ENCODE data around the gene RNF125. TPM values are rescaled to one million over a fixed set of nuclear protein-coding genes. Genes with fewer than 3 reads are reported as not detected.

Gene RNF125
- total and polyA plus RNA-seq, 9 of the 15 experiments (the other 6 are each of a cell fraction or from before 2014, with no cell fraction given): 0.01 to 0.29 (median 0.07) TPM; not detected in 1

DNA sequence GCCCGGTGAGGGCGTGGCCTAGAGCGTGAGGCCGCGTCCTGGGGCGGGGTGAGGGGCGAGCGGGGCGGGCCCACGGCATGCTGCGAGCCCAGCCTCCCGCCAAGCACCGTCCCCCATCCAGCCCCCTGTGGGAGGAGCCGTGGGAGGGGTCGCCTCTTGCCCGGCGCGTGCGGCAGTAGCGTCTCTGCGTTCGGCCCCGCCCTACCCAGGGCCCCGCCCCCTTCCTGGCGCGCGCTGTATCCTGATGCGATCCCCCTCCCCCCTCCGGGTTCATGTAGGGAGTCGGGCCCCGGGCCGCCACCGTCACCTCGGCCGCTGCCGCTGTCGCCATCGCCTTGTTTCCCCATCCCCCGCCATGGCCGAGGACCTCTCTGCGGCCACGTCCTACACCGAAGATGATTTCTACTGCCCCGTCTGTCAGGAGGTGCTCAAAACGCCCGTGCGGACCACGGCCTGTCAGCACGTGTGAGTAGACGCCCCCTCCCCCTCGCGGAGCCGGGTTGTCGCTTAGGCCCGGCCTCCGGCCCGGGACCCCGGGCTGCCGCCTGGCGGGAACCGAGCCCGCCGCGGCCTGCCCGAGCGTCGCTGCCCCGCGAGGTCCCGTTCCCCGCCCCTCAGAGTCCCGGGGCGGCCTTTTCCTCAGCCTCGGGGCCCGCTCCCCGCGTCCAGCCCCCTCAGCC, 73.9 kb downstream of the RNF125 start:
- H3K4me1 ChIP-seq (replicated peaks in 1 of 2; ENCODE audit: control insufficient read depth in 2 of 2, insufficient read depth in 2 of 2, low read length in 2 of 2): peaks cover 28 to 31% of the 10 kb centered on the region in 2 experiments; a peak in 4 of 5 replicates
- no peaks in the 10 kb centered on the region for H3K9me1 ChIP-seq (ENCODE audit: control insufficient read depth, insufficient read depth, low read length)
- peak overlapping the region; percentile 77 for H3K4me2 ChIP-seq (ENCODE audit: insufficient read depth, low read length)
- peaks cover 51% of the 10 kb centered on the region for H3K79me2 ChIP-seq (ENCODE audit: control insufficient read depth, insufficient read depth, low read length)
- in situ Hi-C loops (cut with MboI): no loop called here
- H3K27ac ChIP-seq (ENCODE audit: extremely low read depth, low read depth, low read length): peak overlapping the region; percentile 98
- no peaks in the 10 kb centered on the region for H3K27me3 ChIP-seq (ENCODE audit: control insufficient read depth in 2 of 2, insufficient read depth in 2 of 2, low read length in 2 of 2)
- intact Hi-C loops (cut with micrococcal nuclease): loop anchor here (2.0 to 10.0 kb wide), 3 partner anchors 74 to 988 kb away; partner anchors contain the start of genes DSC2, RNF125 and TRAPPC8
- peaks cover 33% of the 10 kb centered on the region for H3K36me3 ChIP-seq (ENCODE audit: control insufficient read depth, insufficient read depth, low read length)
- peaks cover 4% of the 10 kb centered on the region for H4K20me1 ChIP-seq (replicated peaks; ENCODE audit: control insufficient read depth, insufficient read depth, low read length)
- peak; percentile 87 for FAIRE-seq
- peak overlapping the region; percentile 82 for H2AFZ ChIP-seq (ENCODE audit: low read depth, low read length)
- DNase-seq (ENCODE audit: extremely low read depth in 1 of 4, low spot score in 3 of 4): peak; percentile 98 to 99 (median 99)
- H3K4me3 ChIP-seq: peak overlapping the region; percentile 77
- CTCF ChIA-PET (ENCODE audit: low intra/inter-chr PET ratio): no interaction called here
- ATAC-seq: peak; percentile 93
- H3K9me3 ChIP-seq (replicated peaks; ENCODE audit: control insufficient read depth, insufficient read depth, low read depth, low read length): no peaks in the 10 kb centered on the region
- H3K9ac ChIP-seq (ENCODE audit: insufficient read depth in 1 of 2, low read depth in 2 of 2, low read length in 2 of 2): peak overlapping the region; percentile 91 to 98
- POLR2A ChIA-PET: interaction anchor here (0.6 to 2.1 kb wide), 11 partner anchors 9 to 431 kb away, joined by 3 to 6 read pairs (median 3); no protein-coding TSS in a partner anchor
- no TSS peak for BruUV-seq (replicated peaks)
- WGBS (ENCODE audit: insufficient coverage, low coverage, missing lambda C conversion rate): under 1% methylated on average over 36 of the region's 77 CpGs
- TF ChIP-seq XRCC5 (IDR thresholded peaks at IDR 0.05; ENCODE audit: low read depth, low read length) (no peak), CBX5 (IDR thresholded peaks at IDR 0.05; ENCODE audit: borderline replicate concordance, low read depth) (no peak), ZNF217 (CRISPR knock-in tag; IDR thresholded peaks at IDR 0.05) (no peak), ZNF311 (CRISPR knock-in tag; IDR thresholded peaks at IDR 0.05) (no peak), PHB2 (IDR thresholded peaks at IDR 0.05; ENCODE audit: low read depth) (no peak), ZNF584 (CRISPR knock-in tag; IDR thresholded peaks at IDR 0.05; ENCODE audit: low read depth) (no peak), ZEB2 (IDR thresholded peaks at IDR 0.05) (no peak), BCOR (IDR thresholded peaks at IDR 0.05) (no peak; the same call in 1 of the 2 replicates), CBFA2T2 (conservative IDR thresholded peaks at IDR 0.05) (no peak), CEBPB (tag; IDR thresholded peaks at IDR 0.05) (no peak), ZNF124 (CRISPR knock-in tag; IDR thresholded peaks at IDR 0.05) (no peak), RCOR1 (IDR thresholded peaks at IDR 0.05; ENCODE audit: borderline replicate concordance in 1 of 2, low read depth in 2 of 2, low read length in 2 of 2) (0 out of 4 replicates have a peak, but pooled peaks of 1 of the 2 experiments have one; percentile 11), JUNB (CRISPR knock-in tag; conservative IDR thresholded peaks at IDR 0.05) (no peak), CAMTA2 (CRISPR knock-in tag; conservative IDR thresholded peaks at IDR 0.05) (no peak), MCM7 (IDR thresholded peaks at IDR 0.05) (no peak), KAT2B (IDR thresholded peaks at IDR 0.05; ENCODE audit: low read depth, low read length) (no peak), KLF1 (tag; IDR thresholded peaks at IDR 0.05) (no peak), CBX1 (IDR thresholded peaks at IDR 0.05; ENCODE audit: low read depth) (no peak; the same call in 1 of the 2 replicates), POLR2AphosphoS2 (IDR thresholded peaks at IDR 0.05; ENCODE audit: low read length) (no peak; the same call in 1 of the 2 replicates), HIVEP1 (CRISPR knock-in tag; IDR thresholded peaks at IDR 0.05) (no peak), ZNF444 (CRISPR knock-in tag; IDR thresholded peaks at IDR 0.05) (peak; percentile 96)
- TF ChIP-seq, protein P1, sequence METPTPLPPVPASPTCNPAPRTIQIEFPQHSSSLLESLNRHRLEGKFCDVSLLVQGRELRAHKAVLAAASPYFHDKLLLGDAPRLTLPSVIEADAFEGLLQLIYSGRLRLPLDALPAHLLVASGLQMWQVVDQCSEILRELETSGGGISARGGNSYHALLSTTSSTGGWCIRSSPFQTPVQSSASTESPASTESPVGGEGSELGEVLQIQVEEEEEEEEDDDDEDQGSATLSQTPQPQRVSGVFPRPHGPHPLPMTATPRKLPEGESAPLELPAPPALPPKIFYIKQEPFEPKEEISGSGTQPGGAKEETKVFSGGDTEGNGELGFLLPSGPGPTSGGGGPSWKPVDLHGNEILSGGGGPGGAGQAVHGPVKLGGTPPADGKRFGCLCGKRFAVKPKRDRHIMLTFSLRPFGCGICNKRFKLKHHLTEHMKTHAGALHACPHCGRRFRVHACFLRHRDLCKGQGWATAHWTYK (CRISPR knock-in tag; IDR thresholded peaks at IDR 0.05): 0 out of 2 replicates have a peak, but pooled peaks have one; percentile 32
- TF ChIP-seq, protein P2, sequence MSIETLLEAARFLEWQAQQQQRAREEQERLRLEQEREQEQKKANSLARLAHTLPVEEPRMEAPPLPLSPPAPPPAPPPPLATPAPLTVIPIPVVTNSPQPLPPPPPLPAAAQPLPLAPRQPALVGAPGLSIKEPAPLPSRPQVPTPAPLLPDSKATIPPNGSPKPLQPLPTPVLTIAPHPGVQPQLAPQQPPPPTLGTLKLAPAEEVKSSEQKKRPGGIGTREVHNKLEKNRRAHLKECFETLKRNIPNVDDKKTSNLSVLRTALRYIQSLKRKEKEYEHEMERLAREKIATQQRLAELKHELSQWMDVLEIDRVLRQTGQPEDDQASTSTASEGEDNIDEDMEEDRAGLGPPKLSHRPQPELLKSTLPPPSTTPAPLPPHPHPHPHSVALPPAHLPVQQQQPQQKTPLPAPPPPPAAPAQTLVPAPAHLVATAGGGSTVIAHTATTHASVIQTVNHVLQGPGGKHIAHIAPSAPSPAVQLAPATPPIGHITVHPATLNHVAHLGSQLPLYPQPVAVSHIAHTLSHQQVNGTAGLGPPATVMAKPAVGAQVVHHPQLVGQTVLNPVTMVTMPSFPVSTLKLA (conservative IDR thresholded peaks at IDR 0.05): peak; percentile 81 to 86
